Vagina (tissue), 2 donors: ENCODE data around the gene GDF11.

ENCODE experiments used
- CTCF ChIP-seq, 3 experiments: fragments of 450-650 bp in 2 of 3; fragments of 200-600 bp in 1 of 3; sonication (generic) in 1 of 3; IDR thresholded peaks; one replicate each; pipeline ENCODE4 v1.5.1; 2017 to 2019; ENCODE audit warnings: antibody characterized with exemption in 3 of 3, mild to moderate bottlenecking in 2 of 3, moderate library complexity in 2 of 3
- POLR2A ChIP-seq, 2 donors: fragments of 450-650 bp; IDR thresholded peaks; one replicate each; pipeline ENCODE4 v1.6.1; 2017; ENCODE audit warnings: antibody characterized with exemption in 2 of 2, mild to moderate bottlenecking in 2 of 2, moderate library complexity in 2 of 2
- POLR2AphosphoS5 ChIP-seq, 2 donors: sonication (generic); formaldehyde crosslinking; IDR thresholded peaks; one replicate each; pipeline ENCODE4 v1.9.0; 2017; ENCODE audit warnings: antibody characterized with exemption in 2 of 2, mild to moderate bottlenecking in 2 of 2, low read depth in 1 of 2; ENCODE audit not compliant: insufficient read depth in 1 of 2

DNA sequence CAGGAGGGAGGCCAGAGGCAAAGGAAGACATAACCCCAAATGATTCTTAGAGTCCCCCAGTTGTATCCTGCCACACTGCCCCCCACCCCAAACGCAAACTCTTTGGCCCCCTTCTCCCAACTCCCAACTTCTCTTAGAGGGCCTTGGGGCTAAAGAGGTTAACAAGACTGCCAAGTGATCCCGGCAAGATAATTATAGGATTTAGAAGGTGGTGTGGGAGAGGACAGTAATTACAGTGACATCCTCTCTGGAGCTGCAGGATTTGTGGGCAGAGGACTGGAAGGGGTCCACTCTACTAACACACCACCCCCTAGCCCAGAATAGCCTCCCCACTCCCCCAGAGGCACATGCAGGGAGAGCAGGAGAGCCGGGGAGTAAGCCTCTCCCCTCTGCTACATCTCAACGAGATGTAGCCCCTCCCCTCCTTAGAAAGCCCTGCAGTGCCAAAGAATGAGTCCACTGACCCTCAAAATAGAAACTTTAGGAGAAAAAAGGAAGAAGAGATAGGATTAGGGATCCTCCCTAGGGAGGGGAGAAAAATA, 5.3 kb upstream of the GDF11 start:
- TF ChIP-seq CTCF (IDR thresholded peaks at IDR 0.05) (no peak), POLR2A (IDR thresholded peaks at IDR 0.05) (no peak), POLR2AphosphoS5 (IDR thresholded peaks at IDR 0.05; ENCODE audit: insufficient read depth in 1 of 2, low read depth in 1 of 2) (no peak)
